ENCODE data around the gene PPP2R5D.

Gene PPP2R5D

DNA sequence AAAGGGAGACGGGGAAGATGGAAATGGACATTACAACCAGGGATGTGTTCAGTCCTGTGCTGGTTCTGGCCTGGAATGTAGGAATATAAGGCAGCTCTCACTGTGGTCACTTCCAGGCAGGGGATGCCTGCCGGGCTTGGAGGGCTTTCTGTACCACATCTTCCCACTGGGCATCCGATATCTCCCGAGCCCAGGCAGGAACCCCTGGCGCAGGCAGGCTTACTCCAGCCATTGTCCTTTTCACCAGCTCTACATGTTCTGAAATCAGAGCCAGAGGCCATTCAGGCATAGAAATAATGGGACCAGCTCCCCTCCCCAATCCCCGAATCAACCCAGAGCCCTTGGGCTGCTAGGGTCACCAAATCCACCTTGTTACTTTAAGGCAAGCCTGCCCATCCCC, 28.0 kb downstream of the PPP2R5D start:
- peaks cover 5% of the 10 kb centered on the region for H3K4me1 ChIP-seq (ENCODE audit: insufficient read depth, poor library complexity, severe bottlenecking)

DNA sequence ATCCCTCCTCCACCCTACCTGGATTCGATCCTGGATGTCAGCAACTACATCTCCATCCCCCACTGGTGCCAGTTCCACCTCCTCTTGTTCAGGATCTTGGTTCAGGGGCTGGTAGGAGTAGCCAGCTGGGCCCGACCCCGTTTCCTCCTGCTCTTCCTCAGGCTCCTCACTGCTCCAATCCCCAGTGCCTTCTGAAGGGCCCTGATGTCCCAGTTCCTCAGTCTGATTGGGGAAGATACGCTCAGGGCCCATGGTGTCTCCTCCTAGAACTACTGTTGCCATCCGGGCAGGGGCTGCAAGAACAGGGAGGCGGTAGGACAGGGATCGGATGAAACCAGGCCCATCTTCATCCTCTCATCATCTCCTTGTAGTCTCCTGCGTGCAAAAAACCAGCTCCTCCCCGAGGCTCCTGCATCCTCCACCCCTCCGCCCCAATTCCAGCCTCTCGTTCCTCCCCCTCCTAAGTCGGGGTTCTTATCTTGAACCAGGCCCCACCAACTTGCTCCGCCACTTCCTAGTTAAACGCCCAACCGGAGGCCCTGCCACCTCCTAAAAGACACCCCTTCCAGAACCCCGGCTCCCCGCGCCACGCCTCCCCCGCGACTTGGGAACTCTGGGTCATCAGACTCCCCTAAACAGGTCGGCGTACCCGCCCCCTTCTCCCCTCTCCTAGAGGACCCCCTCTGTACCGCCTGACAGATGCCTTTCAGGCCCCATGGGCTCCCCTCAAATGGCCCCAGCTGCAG, 28.9 kb downstream of the PPP2R5D start:
- TF ChIP-seq, protein P1, sequence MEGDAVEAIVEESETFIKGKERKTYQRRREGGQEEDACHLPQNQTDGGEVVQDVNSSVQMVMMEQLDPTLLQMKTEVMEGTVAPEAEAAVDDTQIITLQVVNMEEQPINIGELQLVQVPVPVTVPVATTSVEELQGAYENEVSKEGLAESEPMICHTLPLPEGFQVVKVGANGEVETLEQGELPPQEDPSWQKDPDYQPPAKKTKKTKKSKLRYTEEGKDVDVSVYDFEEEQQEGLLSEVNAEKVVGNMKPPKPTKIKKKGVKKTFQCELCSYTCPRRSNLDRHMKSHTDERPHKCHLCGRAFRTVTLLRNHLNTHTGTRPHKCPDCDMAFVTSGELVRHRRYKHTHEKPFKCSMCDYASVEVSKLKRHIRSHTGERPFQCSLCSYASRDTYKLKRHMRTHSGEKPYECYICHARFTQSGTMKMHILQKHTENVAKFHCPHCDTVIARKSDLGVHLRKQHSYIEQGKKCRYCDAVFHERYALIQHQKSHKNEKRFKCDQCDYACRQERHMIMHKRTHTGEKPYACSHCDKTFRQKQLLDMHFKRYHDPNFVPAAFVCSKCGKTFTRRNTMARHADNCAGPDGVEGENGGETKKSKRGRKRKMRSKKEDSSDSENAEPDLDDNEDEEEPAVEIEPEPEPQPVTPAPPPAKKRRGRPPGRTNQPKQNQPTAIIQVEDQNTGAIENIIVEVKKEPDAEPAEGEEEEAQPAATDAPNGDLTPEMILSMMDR (IDR thresholded peaks at IDR 0.05; ENCODE audit: poor library complexity, severe bottlenecking), result no peak
- H3K4me3 ChIP-seq (ENCODE audit: severe bottlenecking), result peak overlapping the region; percentile 44
- H3K36me3 ChIP-seq (ENCODE audit: low read depth), result peaks cover 33% of the 10 kb centered on the region
- H3K27ac ChIP-seq (ENCODE audit: poor library complexity, severe bottlenecking), result peak overlapping the region; percentile 48
- no peaks in the 10 kb centered on the region for H3K9me3 ChIP-seq (ENCODE audit: severe bottlenecking)
- ATAC-seq (ENCODE audit: low read depth), result no peak; the same call in none of the 3 replicates
- H3K4me1 ChIP-seq (ENCODE audit: insufficient read depth, poor library complexity, severe bottlenecking), result peaks cover 5% of the 10 kb centered on the region
- no peak for DNase-seq (ENCODE audit: low spot score)
- no peaks in the 10 kb centered on the region for H3K27me3 ChIP-seq (ENCODE audit: insufficient read depth, poor library complexity, severe bottlenecking)

More for the DNA sequence above, 28.0 kb downstream of the PPP2R5D start:
- Histone ChIP-seq H3K36me3 (ENCODE audit: low read depth) (peaks cover 33% of the 10 kb centered on the region), H3K27me3 (ENCODE audit: insufficient read depth, poor library complexity, severe bottlenecking) (no peaks in the 10 kb centered on the region), H3K4me3 (ENCODE audit: severe bottlenecking) (peak overlapping the region; percentile 44), H3K9me3 (ENCODE audit: severe bottlenecking) (no peaks in the 10 kb centered on the region), H3K27ac (ENCODE audit: poor library complexity, severe bottlenecking) (peak overlapping the region; percentile 48)
- ATAC-seq (ENCODE audit: low read depth), result no peak
- DNase-seq (ENCODE audit: low spot score), result no peak
- TF ChIP-seq, protein P1 (IDR thresholded peaks at IDR 0.05; ENCODE audit: poor library complexity, severe bottlenecking), result no peak

DNA sequence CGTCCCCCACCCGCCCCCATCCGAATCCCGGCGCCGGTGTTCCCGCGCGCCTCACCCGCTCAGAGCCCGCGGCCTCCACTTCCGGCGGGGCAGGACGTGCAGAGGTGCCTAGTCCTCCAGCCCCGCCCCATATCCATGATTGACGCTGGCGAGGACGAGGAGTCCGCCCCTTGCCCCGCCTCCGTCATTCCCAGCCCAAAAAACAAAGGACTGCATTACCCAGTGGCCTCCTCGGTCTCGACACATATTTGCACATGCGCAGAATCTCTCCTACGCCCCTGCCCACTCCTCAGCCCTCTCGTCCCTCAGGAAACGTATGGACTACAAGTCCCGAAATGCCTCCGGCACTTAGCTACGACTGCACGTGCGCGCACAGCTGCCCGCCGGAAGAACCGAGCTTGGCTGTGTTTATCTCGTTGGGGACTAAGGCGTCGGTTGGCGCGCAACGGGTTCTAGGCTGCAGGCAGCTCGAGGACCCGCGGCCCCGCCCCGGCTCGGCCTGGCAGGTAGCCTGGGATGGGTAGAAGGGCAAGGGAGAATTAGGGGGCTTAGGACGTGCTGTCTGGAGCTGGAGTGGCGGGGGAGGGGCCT, 29.6 kb downstream of the PPP2R5D start, which contains the start of the genes KLHDC3 and MEA1:
Gene KLHDC3 (plus strand): TSS at position 407 of the 591 bp plus-strand sequence. CDS start 2,944 bp downstream, outside the sequence.
Gene MEA1 (minus strand): TSS at position 104 of the 591 bp plus-strand sequence. CDS start 133 bp downstream, outside the sequence.
- H3K4me3 ChIP-seq (ENCODE audit: severe bottlenecking), result peak within 1 kb of the TSS; percentile 44
- H3K36me3 ChIP-seq (ENCODE audit: low read depth), result peaks cover 33% of the 10 kb centered on the region
- H3K4me1 ChIP-seq (ENCODE audit: insufficient read depth, poor library complexity, severe bottlenecking), result peaks cover 5% of the 10 kb centered on the region
- DNase-seq (ENCODE audit: low spot score) (peak; percentile 98), ATAC-seq (ENCODE audit: low read depth) (peak; percentile 91)
- H3K27ac ChIP-seq (ENCODE audit: poor library complexity, severe bottlenecking), result peak within 1 kb of the TSS; percentile 48
- TF ChIP-seq, protein P1 (IDR thresholded peaks at IDR 0.05; ENCODE audit: poor library complexity, severe bottlenecking), result no peak
- no peaks in the 10 kb centered on the region for H3K9me3 ChIP-seq (ENCODE audit: severe bottlenecking)
- no peaks in the 10 kb centered on the region for H3K27me3 ChIP-seq (ENCODE audit: insufficient read depth, poor library complexity, severe bottlenecking)

DNA sequence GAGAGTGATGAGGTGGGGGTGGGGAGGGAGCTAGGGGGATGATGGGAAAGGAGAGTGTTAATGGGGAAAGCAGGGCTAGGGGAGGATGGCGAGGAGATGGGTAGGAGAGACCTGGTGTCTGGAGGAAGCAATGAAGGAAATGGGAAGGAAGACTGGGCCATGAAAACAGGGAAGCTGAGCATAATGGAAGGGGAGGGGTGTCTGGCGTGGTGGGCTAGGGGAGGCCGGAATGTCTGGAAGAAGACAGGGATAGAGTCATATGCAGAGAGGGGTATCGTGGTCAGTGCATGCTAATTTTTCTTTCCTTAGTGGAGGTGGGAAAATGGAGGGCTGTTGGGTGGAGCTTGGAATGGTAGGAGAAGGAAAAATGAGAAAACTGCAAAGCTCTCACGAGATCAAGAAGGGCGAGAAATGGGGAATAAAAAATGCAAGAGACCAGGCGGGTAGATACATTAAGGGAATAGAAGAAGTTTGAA, 30.1 kb downstream of the PPP2R5D start:
- TF ChIP-seq, protein P1 (IDR thresholded peaks at IDR 0.05; ENCODE audit: poor library complexity, severe bottlenecking), result no peak
- no peak for ATAC-seq (ENCODE audit: low read depth)
- H3K4me1 ChIP-seq (ENCODE audit: insufficient read depth, poor library complexity, severe bottlenecking), result peaks cover 5% of the 10 kb centered on the region
- no peak for DNase-seq (ENCODE audit: low spot score)
- no peaks in the 10 kb centered on the region for H3K9me3 ChIP-seq (ENCODE audit: severe bottlenecking)
- no peaks in the 10 kb centered on the region for H3K27me3 ChIP-seq (ENCODE audit: insufficient read depth, poor library complexity, severe bottlenecking)
- peak overlapping the region; percentile 44 for H3K4me3 ChIP-seq (ENCODE audit: severe bottlenecking)
- peaks cover 33% of the 10 kb centered on the region for H3K36me3 ChIP-seq (ENCODE audit: low read depth)
- H3K27ac ChIP-seq (ENCODE audit: poor library complexity, severe bottlenecking), result peak overlapping the region; percentile 48
